Astrocyte of the spinal cord (primary cell): Measurements from ENCODE around the gene MED13L.

Experiments used
- DNase-seq: peaks from one replicate; pipeline ENCODE4 v3.0.0; 2011; ENCODE audit warnings: low read depth, low spot score
- H3K4me3 ChIP-seq: 2 replicates; pipeline ENCODE4 v1.5.1; 2011; ENCODE audit warnings: low read depth, mild to moderate bottlenecking, low read length, moderate library complexity
- in situ Hi-C: cut with HindIII; loops from 2 replicates; pipeline ENCODE4 v1.10.0; 2017; ENCODE audit warnings: low sequenced_read_pairs
- TF ChIP-seq, protein P1 (sequence below): IDR thresholded peaks from 2 replicates; pipeline ENCODE4 v1.5.1; 2012; ENCODE audit warnings: low read depth, mild to moderate bottlenecking, low read length, inconsistent platforms

MED13L gene

DNA sequence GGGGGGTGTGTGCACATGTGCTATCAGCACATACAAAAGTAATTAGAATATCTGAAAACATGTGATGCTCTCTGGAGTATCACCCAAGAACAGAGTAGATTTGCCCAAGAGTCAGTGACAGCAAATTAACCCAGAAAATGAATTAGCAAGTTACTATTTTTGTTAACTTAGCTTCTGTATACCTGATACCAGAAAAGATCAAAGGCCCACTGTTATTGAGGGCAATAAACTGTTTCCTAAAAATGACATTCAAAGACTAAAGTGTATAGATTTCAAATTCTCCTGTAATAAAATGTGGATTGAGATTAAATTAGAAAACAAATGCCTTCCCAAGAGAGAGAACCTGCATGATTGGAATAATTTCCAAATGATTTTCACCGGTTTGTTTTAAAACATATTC lies 184.7 kb downstream of the MED13L start:
- in situ Hi-C loops = no loop called here
- no peak for DNase-seq
- TF ChIP-seq, protein P1, sequence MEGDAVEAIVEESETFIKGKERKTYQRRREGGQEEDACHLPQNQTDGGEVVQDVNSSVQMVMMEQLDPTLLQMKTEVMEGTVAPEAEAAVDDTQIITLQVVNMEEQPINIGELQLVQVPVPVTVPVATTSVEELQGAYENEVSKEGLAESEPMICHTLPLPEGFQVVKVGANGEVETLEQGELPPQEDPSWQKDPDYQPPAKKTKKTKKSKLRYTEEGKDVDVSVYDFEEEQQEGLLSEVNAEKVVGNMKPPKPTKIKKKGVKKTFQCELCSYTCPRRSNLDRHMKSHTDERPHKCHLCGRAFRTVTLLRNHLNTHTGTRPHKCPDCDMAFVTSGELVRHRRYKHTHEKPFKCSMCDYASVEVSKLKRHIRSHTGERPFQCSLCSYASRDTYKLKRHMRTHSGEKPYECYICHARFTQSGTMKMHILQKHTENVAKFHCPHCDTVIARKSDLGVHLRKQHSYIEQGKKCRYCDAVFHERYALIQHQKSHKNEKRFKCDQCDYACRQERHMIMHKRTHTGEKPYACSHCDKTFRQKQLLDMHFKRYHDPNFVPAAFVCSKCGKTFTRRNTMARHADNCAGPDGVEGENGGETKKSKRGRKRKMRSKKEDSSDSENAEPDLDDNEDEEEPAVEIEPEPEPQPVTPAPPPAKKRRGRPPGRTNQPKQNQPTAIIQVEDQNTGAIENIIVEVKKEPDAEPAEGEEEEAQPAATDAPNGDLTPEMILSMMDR = no peak
- no peak overlapping the region for H3K4me3 ChIP-seq

DNA sequence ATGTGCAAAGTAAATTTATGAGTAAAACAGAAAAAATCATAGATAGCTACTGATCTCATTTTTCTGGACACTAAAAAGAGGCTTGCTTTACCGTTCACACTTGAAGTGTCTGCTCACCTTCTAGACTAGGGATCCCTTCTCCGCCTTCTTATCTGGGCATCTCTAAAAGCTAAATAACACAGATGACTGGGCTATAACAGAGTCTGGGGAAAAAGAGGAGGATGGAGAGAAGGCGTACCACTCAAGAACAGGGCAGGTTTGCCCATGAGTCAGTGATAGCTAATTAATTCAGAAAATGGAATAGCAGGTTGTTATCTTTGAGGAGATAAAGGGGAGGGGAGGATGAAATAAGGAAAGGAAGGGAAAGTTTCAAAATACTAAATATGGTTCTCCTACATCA lies 185.3 kb downstream of the MED13L start:
- in situ Hi-C loops = no loop called here
- TF ChIP-seq, protein P1 = no peak

DNA sequence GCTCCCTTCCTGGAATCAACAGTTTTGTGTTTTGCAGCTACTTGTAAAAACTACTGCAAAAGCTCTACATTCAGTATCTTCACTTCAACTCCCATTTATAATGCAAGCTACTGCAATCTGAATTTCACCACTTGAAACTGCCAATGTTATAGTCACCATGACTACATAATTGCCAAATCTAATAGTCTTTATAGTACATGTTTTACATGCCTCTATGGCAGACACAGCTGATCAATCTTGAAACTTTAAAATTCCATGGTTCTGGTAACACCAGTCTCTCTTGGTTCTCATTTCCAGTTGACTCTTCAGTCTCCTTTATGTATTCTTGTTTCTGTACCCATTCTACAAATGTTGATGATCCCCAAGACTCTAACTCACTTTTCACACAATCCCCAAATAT lies 185.9 kb downstream of the MED13L start:
- in situ Hi-C loops = no loop called here
- TF ChIP-seq, protein P1 = no peak
- H3K4me3 ChIP-seq = no peak overlapping the region
- DNase-seq = no peak

More for the DNA sequence above, 185.3 kb downstream of the MED13L start:
- no peak overlapping the region for H3K4me3 ChIP-seq
- no peak for DNase-seq

DNA sequence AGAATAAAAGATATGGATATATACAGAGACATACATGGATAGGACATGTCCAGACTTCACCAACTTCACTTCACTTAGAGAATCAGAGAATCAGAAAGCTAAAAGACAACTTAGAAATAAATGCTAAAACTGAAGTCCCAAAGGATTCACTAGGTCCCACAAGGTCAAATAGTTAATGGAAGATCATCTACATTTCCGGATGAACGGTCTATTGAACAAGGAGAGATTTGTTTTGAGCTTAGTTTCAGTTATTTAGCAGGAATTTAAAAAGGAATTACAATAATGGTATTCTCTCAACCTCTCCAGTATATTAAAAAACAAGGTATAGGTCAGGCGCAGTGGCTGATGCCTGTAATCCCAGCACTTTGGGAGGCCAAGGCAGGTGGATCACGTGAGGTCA lies 187.0 kb downstream of the MED13L start:
- no peak for DNase-seq
- in situ Hi-C loops = no loop called here
- H3K4me3 ChIP-seq = no peak overlapping the region
- TF ChIP-seq, protein P1 = no peak

DNA sequence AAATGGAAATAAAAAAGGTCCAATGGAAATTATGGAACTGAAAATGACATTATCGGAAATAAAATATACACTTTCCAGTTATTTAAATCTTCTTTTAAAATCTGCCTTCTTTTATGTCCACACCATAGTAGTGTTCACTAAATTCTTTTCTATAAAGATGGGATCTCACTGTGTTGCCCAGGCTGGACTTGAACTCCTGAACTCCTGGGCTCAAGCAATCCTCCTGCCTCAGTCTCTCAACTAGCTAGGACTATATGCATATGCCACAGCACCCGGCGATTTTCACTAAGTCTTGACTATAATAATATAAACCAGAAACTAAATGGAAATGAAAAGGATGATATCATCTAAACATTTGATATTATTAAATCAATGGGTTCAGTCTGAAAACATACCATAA lies 188.4 kb downstream of the MED13L start:
- TF ChIP-seq, protein P1 = no peak
- in situ Hi-C loops = no loop called here
- H3K4me3 ChIP-seq = no peak overlapping the region
- no peak for DNase-seq

DNA sequence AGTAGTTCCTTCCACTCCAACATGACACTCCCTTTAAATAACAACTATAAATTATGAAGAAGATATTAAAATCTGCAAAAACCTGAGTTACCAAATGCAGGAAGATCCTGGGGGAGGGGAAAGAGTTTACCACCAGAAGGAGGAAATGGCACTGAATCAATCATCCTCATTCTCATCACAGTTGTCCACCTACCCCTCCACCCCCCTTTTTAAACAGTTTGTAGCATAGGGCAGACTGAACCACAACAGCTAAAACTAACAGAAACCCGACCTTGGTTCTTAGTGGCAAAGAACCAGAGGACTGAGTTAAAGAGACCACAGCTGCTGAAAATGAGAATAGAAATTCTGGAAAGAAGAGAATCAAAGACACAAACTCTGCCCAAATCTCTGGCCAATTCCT lies 189.5 kb downstream of the MED13L start:
- in situ Hi-C loops = no loop called here
- no peak overlapping the region for H3K4me3 ChIP-seq
- no peak for DNase-seq
- TF ChIP-seq, protein P1 = no peak

DNA sequence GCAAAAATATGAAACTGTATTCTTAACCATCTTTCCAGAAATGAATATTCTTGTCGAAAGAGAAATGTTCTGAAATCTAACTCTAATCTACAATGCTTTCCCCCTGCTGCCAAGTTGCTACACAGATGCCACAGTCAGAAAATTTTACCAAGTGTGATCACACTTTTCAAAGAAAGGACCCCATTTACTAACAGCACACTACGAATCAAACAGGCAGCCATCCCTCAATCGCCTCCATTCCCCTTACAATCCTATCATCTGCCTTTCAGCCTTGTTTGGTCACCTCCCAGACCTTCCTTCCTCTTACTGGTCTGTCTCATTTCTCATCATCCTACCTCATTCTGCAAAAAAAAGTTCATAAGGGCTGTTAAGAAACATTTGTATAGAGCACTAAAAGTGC lies 190.1 kb downstream of the MED13L start:
- no peak for DNase-seq
- in situ Hi-C loops = no loop called here
- TF ChIP-seq, protein P1 = no peak
- H3K4me3 ChIP-seq = no peak overlapping the region
